HG02678 (cell line): ENCODE measurements around the gene SGO2.

ENCODE experiments used
- ATAC-seq: cut with Tn5 transposase; IDR thresholded peaks from one replicate; pipeline ENCODE4 v1.9.1; 2021; ENCODE audit warnings: mild to moderate bottlenecking, moderate library complexity; ENCODE audit not compliant: unreplicated experiment

Gene SGO2, protein sequence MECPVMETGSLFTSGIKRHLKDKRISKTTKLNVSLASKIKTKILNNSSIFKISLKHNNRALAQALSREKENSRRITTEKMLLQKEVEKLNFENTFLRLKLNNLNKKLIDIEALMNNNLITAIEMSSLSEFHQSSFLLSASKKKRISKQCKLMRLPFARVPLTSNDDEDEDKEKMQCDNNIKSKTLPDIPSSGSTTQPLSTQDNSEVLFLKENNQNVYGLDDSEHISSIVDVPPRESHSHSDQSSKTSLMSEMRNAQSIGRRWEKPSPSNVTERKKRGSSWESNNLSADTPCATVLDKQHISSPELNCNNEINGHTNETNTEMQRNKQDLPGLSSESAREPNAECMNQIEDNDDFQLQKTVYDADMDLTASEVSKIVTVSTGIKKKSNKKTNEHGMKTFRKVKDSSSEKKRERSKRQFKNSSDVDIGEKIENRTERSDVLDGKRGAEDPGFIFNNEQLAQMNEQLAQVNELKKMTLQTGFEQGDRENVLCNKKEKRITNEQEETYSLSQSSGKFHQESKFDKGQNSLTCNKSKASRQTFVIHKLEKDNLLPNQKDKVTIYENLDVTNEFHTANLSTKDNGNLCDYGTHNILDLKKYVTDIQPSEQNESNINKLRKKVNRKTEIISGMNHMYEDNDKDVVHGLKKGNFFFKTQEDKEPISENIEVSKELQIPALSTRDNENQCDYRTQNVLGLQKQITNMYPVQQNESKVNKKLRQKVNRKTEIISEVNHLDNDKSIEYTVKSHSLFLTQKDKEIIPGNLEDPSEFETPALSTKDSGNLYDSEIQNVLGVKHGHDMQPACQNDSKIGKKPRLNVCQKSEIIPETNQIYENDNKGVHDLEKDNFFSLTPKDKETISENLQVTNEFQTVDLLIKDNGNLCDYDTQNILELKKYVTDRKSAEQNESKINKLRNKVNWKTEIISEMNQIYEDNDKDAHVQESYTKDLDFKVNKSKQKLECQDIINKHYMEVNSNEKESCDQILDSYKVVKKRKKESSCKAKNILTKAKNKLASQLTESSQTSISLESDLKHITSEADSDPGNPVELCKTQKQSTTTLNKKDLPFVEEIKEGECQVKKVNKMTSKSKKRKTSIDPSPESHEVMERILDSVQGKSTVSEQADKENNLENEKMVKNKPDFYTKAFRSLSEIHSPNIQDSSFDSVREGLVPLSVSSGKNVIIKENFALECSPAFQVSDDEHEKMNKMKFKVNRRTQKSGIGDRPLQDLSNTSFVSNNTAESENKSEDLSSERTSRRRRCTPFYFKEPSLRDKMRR

GRCh38 chr2:200525882-200526651 is at the start of gene SGO2:
Gene SGO2 (plus strand): TSS chr2:200526207. CDS start chr2:200532976, 6,769 bp downstream.
- ATAC-seq: peak; percentile 100

DNA sequence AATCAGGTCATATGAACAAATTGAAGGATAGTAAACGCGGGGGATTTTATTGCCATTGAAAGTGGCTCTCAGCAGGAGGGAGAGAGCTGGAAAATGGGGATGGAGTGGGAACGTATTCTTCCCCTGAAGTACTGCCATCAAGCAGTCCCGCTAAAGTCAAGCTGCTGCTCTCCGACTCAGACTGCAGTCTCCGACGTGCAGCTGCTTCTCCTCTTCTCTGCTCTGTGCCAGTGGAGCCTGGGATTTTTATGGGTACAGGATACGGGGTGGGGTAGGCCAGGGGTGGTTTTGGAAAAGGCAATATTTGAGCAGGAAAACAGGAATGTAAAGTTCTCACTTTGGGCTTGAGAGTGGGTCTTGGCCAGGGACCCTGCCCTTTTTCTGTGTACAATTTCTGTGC is 49.2 kb upstream of the SGO2 start:
- ATAC-seq: no peak

DNA sequence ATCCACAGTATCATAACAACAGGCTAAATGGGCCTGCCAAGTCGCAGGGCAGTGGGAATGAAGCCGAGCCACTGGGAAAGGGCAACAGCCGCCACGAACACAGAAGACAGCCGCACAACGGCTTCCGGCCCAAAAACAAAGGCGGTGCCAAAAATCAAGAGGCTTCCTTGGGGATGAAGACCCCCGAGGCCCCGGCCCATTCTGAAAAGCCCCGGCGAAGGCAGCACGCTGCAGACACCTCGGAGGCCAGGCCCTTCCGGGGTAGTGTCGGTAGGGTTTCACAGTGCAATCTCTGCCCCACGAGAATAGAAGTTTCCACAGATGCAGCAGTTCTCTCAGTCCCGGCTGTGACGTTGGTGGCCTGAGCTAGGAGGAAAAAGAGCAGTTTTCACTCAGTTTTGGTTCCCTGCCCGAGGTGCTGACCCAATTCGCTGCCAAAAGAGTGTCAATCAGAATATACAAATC is 48.3 kb upstream of the SGO2 start:
- ATAC-seq: no peak

DNA sequence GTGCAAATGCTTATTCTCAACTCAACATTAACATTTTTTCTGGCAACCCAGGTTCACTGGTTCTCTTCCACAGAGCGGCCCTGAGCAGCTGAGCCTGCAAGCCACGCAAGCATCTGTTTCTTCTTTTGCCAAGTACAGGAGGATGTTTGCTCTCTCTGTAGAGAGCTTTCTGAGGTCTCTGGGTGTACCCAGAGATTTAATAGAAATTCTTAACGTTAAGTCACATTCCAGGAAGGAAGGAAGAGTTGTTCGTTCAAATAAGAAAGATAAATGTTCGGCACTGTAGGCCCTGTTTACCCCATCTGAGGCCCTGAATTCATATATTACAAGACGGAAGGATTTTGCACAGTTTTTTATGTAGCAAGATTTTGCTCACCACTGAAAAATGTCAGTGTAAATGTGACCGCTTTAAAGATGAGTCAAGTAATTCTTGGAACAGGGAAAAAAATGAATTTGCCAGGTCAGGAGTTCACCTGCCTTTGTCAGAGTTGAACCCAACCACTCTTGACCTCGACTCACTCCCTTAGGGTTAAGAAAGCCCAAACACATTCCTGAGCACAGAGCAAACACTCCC is 46.2 kb upstream of the SGO2 start:
- ATAC-seq: no peak

GRCh38 chr2:200482194-200482593 is 43.8 kb upstream of the SGO2 start:
- ATAC-seq: peak; percentile 55

- peak; percentile 70 for ATAC-seq
Observed at GRCh38 chr2:200483729-200484198, 42.2 kb upstream of the SGO2 start.

DNA sequence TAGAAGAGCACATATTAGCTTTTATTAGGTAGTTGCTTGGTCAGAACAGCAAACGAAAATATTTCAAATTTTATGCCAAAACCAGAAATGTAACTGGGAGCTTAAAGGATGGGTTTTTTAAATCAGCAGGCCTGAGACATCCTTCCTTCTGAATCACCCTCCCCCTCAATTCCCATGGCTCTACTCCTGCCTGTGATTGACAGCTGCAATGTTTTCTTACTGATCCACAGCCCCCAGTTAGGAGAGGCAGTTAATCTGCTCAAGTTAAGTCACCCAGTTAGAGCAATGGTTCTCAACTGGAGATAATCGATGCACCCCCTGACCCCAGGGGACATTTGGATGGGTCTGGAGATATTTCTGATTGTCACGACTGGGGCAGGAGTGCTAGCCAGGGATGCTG is 41.1 kb upstream of the SGO2 start:
- no peak for ATAC-seq

DNA sequence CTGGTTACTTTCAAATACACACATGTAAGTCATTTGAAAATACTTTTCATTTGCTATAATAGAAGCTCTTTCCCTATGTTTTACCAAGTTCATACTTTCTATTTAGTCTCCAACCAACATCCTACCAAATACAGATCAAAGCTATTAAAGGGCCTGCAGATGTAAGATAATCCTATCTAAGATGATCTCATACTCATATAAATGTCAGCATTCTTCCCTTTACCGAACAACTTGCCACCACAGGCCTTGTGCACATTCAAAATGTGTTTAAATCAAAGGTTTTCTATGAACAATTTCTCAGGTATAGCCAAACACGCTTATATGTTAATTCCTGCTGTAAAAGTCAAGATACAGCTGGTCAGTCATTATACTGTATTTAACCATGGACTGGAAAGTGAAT is 39.5 kb upstream of the SGO2 start:
- ATAC-seq: no peak

- no peak for ATAC-seq
Observed at GRCh38 chr2:200488169-200488568, 37.8 kb upstream of the SGO2 start.

GRCh38 chr2:200490001-200490400 is 36.0 kb upstream of the SGO2 start:
- ATAC-seq: no peak

DNA sequence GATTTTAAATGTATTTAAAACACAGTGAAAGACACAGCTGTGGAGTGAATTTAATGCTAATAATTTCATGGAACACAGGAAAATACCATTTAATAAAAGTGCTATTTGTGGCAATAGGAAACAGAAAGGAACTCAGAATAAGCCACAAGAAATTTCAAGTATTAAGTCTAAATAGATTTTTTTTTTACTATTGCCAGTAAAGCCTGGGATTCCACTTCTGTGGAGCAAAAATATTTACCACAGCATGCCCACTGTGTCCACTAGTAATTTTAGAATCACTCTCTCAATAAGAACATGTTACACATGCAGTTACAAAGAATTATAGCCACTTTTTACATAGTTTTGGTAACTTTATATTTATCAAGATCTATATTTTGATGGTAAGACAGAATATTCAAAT is 33.4 kb upstream of the SGO2 start:
- ATAC-seq: no peak

DNA sequence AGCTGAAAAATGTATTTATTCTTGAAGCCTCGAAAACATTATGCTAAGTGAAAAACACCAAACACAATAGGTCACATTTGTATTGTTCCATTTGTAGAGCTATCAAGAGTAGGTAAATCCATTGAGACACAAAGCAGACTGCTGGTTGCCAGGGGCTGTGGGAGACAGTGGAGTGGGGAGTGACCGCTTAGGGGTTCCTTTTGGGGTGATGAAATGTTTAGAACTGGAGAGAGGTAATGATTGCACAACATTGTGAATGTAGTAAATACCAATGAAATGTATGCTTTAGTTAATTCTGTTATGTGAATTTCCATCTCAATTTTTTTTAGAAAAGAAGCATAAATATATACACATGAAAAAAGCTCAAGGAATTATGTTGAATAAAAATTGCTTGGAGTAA is 32.0 kb upstream of the SGO2 start:
- no peak for ATAC-seq

DNA sequence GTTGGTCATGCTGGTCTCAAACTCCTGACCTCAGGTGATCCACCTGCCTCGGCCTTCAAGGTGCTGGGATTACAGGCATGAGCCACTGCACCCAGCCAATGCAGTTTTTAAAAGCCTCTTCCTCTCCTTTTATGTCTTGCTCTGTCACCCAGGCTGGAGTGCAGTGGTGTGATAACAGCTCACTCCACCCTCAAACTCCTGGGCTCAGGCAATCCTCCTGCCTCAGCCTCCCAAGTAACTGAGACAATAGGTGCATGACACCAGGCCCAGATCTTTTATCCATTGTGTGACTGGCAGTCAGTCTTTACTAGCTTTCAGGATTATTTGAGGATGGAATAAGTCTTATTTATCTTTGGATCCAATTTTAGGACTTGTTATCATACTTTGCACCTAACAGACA is 29.3 kb upstream of the SGO2 start:
- no peak for ATAC-seq

DNA sequence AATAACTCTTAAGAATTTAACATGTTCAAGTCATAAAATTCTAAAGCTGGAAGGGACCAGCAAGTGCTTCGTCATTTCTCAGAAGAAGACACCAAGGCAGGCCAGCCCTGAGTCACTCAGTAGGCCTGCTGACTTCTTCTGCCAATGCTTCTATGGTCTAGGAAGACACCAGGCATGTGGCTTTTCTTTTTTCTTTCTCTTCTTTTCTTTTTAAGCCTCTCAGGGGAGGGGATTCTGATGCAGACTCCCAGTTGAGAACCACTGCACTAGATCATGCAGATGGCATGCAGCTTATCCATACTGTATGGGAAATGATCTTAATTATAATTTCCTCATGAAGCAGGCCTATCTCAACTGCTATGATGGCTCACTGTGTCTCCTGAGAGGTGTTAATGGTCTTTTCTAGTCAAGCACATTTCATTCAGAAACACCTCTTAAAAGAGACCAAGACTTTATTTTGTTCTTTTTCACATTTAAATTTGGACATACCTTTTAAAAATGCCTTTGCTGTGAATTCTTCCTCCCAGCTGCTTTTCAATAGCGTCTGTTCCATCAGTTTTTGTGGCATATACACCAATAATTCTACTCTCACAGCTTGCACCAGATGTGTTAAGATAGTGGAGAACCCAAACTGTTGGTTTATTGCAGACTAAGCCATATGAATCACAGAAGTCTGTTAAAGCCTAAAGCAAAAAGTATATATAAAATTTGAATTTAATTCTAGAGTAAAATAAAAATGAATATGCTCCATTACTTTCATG is 27.4 kb upstream of the SGO2 start:
- ATAC-seq: no peak

- no peak for ATAC-seq
Observed at GRCh38 chr2:200502196-200502595, 23.8 kb upstream of the SGO2 start.

DNA sequence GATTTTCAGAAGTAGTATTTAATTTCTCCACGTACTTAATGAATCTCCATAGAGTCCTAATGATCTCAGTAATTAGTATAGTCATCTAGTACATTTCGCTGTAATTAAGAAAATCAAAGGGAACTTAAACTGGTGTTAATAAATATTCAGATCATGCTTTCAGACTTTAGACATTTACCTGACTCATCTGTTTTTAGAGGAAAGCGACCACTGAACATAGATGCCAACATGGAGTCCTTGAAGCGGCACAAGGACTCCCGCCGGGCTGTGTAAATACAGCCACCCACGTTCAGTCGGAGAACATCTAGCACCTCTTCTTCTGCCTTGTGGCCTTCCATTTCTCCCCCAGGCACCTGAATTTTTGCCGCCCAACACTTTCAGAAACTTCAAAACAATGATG is 19.3 kb upstream of the SGO2 start:
- no peak for ATAC-seq

GRCh38 chr2:200507179-200507578 is 18.8 kb upstream of the SGO2 start:
- no peak for ATAC-seq

- no peak for ATAC-seq
Observed at GRCh38 chr2:200509235-200509611, 16.8 kb upstream of the SGO2 start.
